BJ (cell line): ENCODE results near the gene PDILT. TPM values are rescaled to one million over a fixed set of nuclear protein-coding genes. Genes with fewer than 3 reads are reported as not detected.

Source experiments
- CTCF ChIA-PET: fragments of 350-600 bp; formaldehyde crosslinking; extraction: SDS; loops from one replicate; lab custom pipeline; 2021; ENCODE audit warnings: antibody characterized with exemption, inconsistent platforms; lab: Yijun Ruan, JAX
- POLR2A ChIA-PET: fragments of 300-600 bp; sonication (Branson Sonifier 250); formaldehyde crosslinking; extraction: SDS; loops from one replicate; lab custom pipeline; 2021; ENCODE audit warnings: antibody characterized with exemption; lab: Charles Lee
- DNase-seq: peaks from one replicate; pipeline ENCODE4 v3.0.0-alpha.2; 2011; ENCODE audit warnings: low read depth
- H3K27me3 ChIP-seq: 2 replicates; pipeline ENCODE4 v1.6.0; 2011; ENCODE audit warnings: low read length; ENCODE audit not compliant: control insufficient read depth, insufficient read depth
- H3K36me3 ChIP-seq: 2 replicates; pipeline ENCODE4 v1.5.1; 2011; ENCODE audit warnings: low read length; ENCODE audit not compliant: control insufficient read depth, insufficient read depth
- H3K4me3 ChIP-seq: 2 replicates; pipeline ENCODE4 v1.5.1; 2011; ENCODE audit warnings: low read depth, mild to moderate bottlenecking, control low read depth, low read length
- CTCF ChIP-seq: IDR thresholded peaks from 2 replicates; pipeline ENCODE4 v1.5.1; 2011; ENCODE audit warnings: low read depth, mild to moderate bottlenecking, control low read depth, inconsistent platforms, low read length, moderate library complexity; ENCODE audit not compliant: insufficient read depth
- polyA plus RNA-seq: library from polyadenylated mRNA; depleted of rRNA; stranded (reverse); fragments of >200 nt; gene quantifications from 2 replicates; pipeline ENCODE4 v1.2.3, GENCODE V29; 2011

The PDILT gene
- polyA plus RNA-seq, 1 experiment: not detected

GRCh38 chr16:20349615-20350014 is 54.9 kb downstream of the PDILT start:
- no peak overlapping the region for H3K4me3 ChIP-seq
- ChIA-PET CTCF (interaction anchor here (0.8 kb wide), 1 partner anchor 36 kb away, joined by 3 read pairs; no protein-coding TSS in a partner anchor), POLR2A (interaction anchor here (0.6 kb wide), 1 partner anchor 16 kb away, joined by 9 read pairs; no protein-coding TSS in a partner anchor)
- no peak for DNase-seq
- H3K36me3 ChIP-seq: no peaks in the 10 kb centered on the region
- TF ChIP-seq CTCF: no peak
- H3K27me3 ChIP-seq: no peaks in the 10 kb centered on the region

- Histone ChIP-seq H3K36me3 (no peaks in the 10 kb centered on the region), H3K4me3 (no peak overlapping the region), H3K27me3 (no peaks in the 10 kb centered on the region)
- CTCF ChIA-PET: interaction anchor here (0.8 kb wide), 1 partner anchor 37 kb away, joined by 3 read pairs; no protein-coding TSS in a partner anchor
- DNase-seq: no peak
- TF ChIP-seq CTCF: no peak
- POLR2A ChIA-PET: no interaction called here
Measured at GRCh38 chr16:20348365-20349185, 56.0 kb downstream of the PDILT start.

- CTCF ChIA-PET: no interaction called here
Measured at GRCh38 chr16:20347666-20348364, 56.7 kb downstream of the PDILT start.

GRCh38 chr16:20344611-20345010 is 59.9 kb downstream of the PDILT start:
- no peaks in the 10 kb centered on the region for H3K27me3 ChIP-seq
- ChIA-PET POLR2A (no interaction called here), CTCF (no interaction called here)
- no peak for TF ChIP-seq CTCF
- DNase-seq: no peak
- H3K4me3 ChIP-seq: no peak overlapping the region
- H3K36me3 ChIP-seq: no peaks in the 10 kb centered on the region

More at GRCh38 chr16:20347666-20348364, 56.7 kb downstream of the PDILT start:
- POLR2A ChIA-PET: no interaction called here
- H3K36me3 ChIP-seq: no peaks in the 10 kb centered on the region
- no peak for TF ChIP-seq CTCF
- no peak overlapping the region for H3K4me3 ChIP-seq
- H3K27me3 ChIP-seq: no peaks in the 10 kb centered on the region
- DNase-seq: no peak

- DNase-seq: no peak
- TF ChIP-seq CTCF: no peak
- CTCF ChIA-PET: interaction anchor here (0.9 kb wide), 1 partner anchor 46 kb away, joined by 3 read pairs; no protein-coding TSS in a partner anchor
Measured at GRCh38 chr16:20339744-20340143, 64.8 kb downstream of the PDILT start.

More at GRCh38 chr16:20339744-20340143, 64.8 kb downstream of the PDILT start:
- POLR2A ChIA-PET: no interaction called here
- no peaks in the 10 kb centered on the region for H3K27me3 ChIP-seq
- H3K36me3 ChIP-seq: no peaks in the 10 kb centered on the region
- no peak overlapping the region for H3K4me3 ChIP-seq
